GM23338 (cell line): ENCODE data around the gene BRI3BP. TPM values are rescaled to one million over a fixed set of nuclear protein-coding genes. Genes with fewer than 3 reads are reported as not detected.
"Not testable (repeated sequence)": the region's sequence is repeated elsewhere in the genome, so short reads cannot be mapped to it uniquely, and the experiment has no call there.

Source experiments
- ATAC-seq: fragments of 200-7000 bp; cut with Tn5 transposase; 3 replicates; pipeline ENCODE4 v1.9.1; 2020
- DNase-seq: peaks from one replicate; pipeline ENCODE4 v3.0.0-alpha.2; 2015; ENCODE audit warnings: low spot score
- H2AFZ ChIP-seq: fragments of 200-600 bp; sonication (generic); 2 replicates; pipeline ENCODE4 v1.8.0; 2016; ENCODE audit warnings: antibody characterized with exemption, mild to moderate bottlenecking, moderate library complexity
- H3F3A ChIP-seq: fragments of 200-600 bp; sonication (generic); replicated peaks from 2 replicates; pipeline ENCODE4 v1.8.0; 2017; ENCODE audit warnings: antibody characterized with exemption, mixed run types, low read depth
- H3K27ac ChIP-seq: fragments of 200-600 bp; sonication (generic); 2 replicates; pipeline ENCODE4 v1.6.1; 2016; ENCODE audit warnings: low read depth
- H3K27me3 ChIP-seq: fragments of 200-600 bp; sonication (generic); 2 replicates; pipeline ENCODE4 v1.8.0; 2016; ENCODE audit warnings: mild to moderate bottlenecking, mixed run types, moderate library complexity; ENCODE audit not compliant: insufficient read depth
- H3K36me3 ChIP-seq: fragments of 200-600 bp; sonication (generic); 2 replicates; pipeline ENCODE4 v1.8.0; 2016; ENCODE audit warnings: mild to moderate bottlenecking; ENCODE audit not compliant: insufficient read depth
- H3K4me1 ChIP-seq: fragments of 200-600 bp; sonication (generic); 2 replicates; pipeline ENCODE4 v1.8.0; 2016; ENCODE audit warnings: mild to moderate bottlenecking, moderate library complexity; ENCODE audit not compliant: insufficient read depth
- H3K4me2 ChIP-seq: fragments of 200-600 bp; sonication (generic); 2 replicates; pipeline ENCODE4 v1.7.1; 2017; ENCODE audit warnings: mixed run types
- H3K4me3 ChIP-seq: fragments of 200-600 bp; sonication (generic); 2 replicates; pipeline ENCODE4 v1.6.1; 2016; ENCODE audit warnings: mixed run types
- H3K79me2 ChIP-seq: fragments of 200-600 bp; sonication (generic); replicated peaks from 2 replicates; pipeline ENCODE4 v1.8.0; 2017; ENCODE audit warnings: mild to moderate bottlenecking; ENCODE audit not compliant: insufficient read depth
- H3K9me2 ChIP-seq: fragments of 200-600 bp; sonication (generic); 2 replicates; pipeline ENCODE4 v1.8.0; 2017; ENCODE audit not compliant: insufficient read depth
- H4K20me1 ChIP-seq: fragments of 200-600 bp; sonication (generic); replicated peaks from 2 replicates; pipeline ENCODE4 v1.8.0; 2017; ENCODE audit warnings: mild to moderate bottlenecking; ENCODE audit not compliant: insufficient read depth
- H3K27ac Mint-ChIP-seq: 2 replicates; pipeline ENCODE4 v1.8.0; 2020; ENCODE audit warnings: inconsistent platforms, mild to moderate bottlenecking, moderate library complexity, mixed read lengths
- H3K27me3 Mint-ChIP-seq: 3 replicates; pipeline ENCODE4 v1.8.0; 2022; ENCODE audit warnings: low read depth, mild to moderate bottlenecking, moderate library complexity, mixed read lengths, inconsistent platforms; ENCODE audit not compliant: insufficient read depth, poor library complexity
- H3K36me3 Mint-ChIP-seq: 3 replicates; pipeline ENCODE4 v1.8.0; 2021; ENCODE audit warnings: low read depth, mild to moderate bottlenecking, inconsistent platforms, moderate library complexity, mixed read lengths
- H3K4me1 Mint-ChIP-seq: 3 replicates; pipeline ENCODE4 v1.8.0; 2020; ENCODE audit warnings: mild to moderate bottlenecking, inconsistent platforms, mixed read lengths
- H3K4me3 Mint-ChIP-seq: 3 replicates; pipeline ENCODE4 v1.8.0; 2021; ENCODE audit warnings: moderate library complexity, mild to moderate bottlenecking, inconsistent platforms, mixed read lengths
- H3K9me3 Mint-ChIP-seq: 3 replicates; pipeline ENCODE4 v1.8.0; 2020; ENCODE audit warnings: moderate library complexity, mild to moderate bottlenecking, inconsistent platforms, mixed read lengths
- POLR2AphosphoS5 ChIP-seq: IDR thresholded peaks from 2 replicates; pipeline ENCODE4 v1.6.1; 2016; ENCODE audit warnings: antibody characterized with exemption, low read depth
- ZNF462 ChIP-seq: fragments of 250-450 bp; sonication (Bioruptor Pico); IDR thresholded peaks from 2 replicates; pipeline ENCODE4 v1.5.0; 2020; ENCODE audit warnings: mild to moderate bottlenecking, moderate library complexity
- polyA plus RNA-seq: library from polyadenylated mRNA; unstranded; fragments of >200 nt; fragmentation: Nextera tagmentation; extraction: Ambion mirVana; gene quantifications from 2 replicates; pipeline ENCODE4 v1.2.1, GENCODE V29; 2016
- total RNA-seq: library from RNA; depleted of rRNA; stranded (reverse); fragments of >200 nt; shearing (Covaris generic); gene quantifications from 2 replicates; pipeline ENCODE4 v1.2.3, GENCODE V29; 2014

The BRI3BP gene
- total and polyA plus RNA-seq, 2 experiments from 2014 or later: 5.8 to 10.7 TPM

GRCh38 chr12:124980098-124980892 lies 13.2 kb upstream of the BRI3BP start (continued):
- TF ChIP-seq ZNF462 (CRISPR knock-in tag): no peak
- TF ChIP-seq POLR2AphosphoS5: no peak

- Histone ChIP-seq H4K20me1 (peaks cover 21% of the 10 kb centered on the region), H3F3A (peaks cover 15% of the 10 kb centered on the region), H3K79me2 (peaks cover 27% of the 10 kb centered on the region), H3K36me3 (peaks cover 27% of the 10 kb centered on the region)
- H3K9me2 ChIP-seq, H3K9me3 Mint-ChIP-seq, H3K27me3 ChIP-seq, H3K27ac ChIP-seq, H3K4me2 ChIP-seq, H3K4me1 Mint-ChIP-seq, H3K4me3 ChIP-seq, H3K4me3 Mint-ChIP-seq, DNase-seq, H2AFZ ChIP-seq, H3K27ac Mint-ChIP-seq, H3K4me1 ChIP-seq, H3K27me3 Mint-ChIP-seq, ATAC-seq: not testable (repeated sequence)
- H3K36me3 Mint-ChIP-seq: peaks cover 38% of the 10 kb centered on the region
Measured at GRCh38 chr12:124986876-124987275, 6.6 kb upstream of the BRI3BP start.
